ENCODE data around the gene AADACL2. TPM values are rescaled to one million over a fixed set of nuclear protein-coding genes. Genes with fewer than 3 reads are reported as not detected.

The AADACL2 gene
- total and polyA plus RNA-seq, 9 of the 15 experiments (the other 6 are each of a cell fraction or from before 2014, with no cell fraction given), result not detected

DNA sequence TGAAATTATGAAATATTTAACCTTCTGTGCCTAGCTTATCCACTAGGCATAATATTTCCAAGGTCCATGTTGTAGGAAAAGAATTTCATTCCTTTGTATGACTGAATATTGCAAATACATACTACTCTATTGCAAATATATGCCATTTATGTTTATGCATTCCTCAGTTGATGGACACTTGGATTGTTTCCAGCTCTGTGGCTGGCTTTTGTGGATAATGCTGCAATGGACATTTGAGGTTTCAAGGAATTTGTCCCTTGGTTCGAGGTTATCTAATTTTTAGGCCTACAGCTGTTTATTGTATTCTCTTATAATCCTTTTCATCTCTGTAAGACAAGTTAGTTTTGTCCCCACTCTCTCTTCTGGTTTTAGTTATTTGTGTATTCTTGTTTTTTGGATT lies 7.7 kb upstream of the AADACL2 start (continued):
- TF ChIP-seq BRF1 (IDR thresholded peaks at IDR 0.05; ENCODE audit: borderline replicate concordance, extremely low read depth, insufficient read length) (no peak), TEAD4 (IDR thresholded peaks at IDR 0.05; ENCODE audit: low read length) (peak; percentile 98), TEAD4 (CRISPR knock-in tag; IDR thresholded peaks at IDR 0.05; ENCODE audit: borderline replicate concordance) (no peak), CHD2 (IDR thresholded peaks at IDR 0.05; ENCODE audit: low read depth, low read length) (no peak), ZNF830 (CRISPR knock-in tag; IDR thresholded peaks at IDR 0.05) (no peak), SOX6 (IDR thresholded peaks at IDR 0.05) (peak; percentile 96), E2F6 (IDR thresholded peaks at IDR 0.05; ENCODE audit: borderline replicate concordance in 1 of 2, extremely low read depth in 1 of 2, insufficient read depth in 1 of 2, insufficient read length in 1 of 2, low read depth in 1 of 2, low read length in 1 of 2, poor library complexity in 1 of 2, severe bottlenecking in 1 of 2) (no peak), ZNF507 (tag; conservative IDR thresholded peaks at IDR 0.05) (peak; percentile 98)

DNA sequence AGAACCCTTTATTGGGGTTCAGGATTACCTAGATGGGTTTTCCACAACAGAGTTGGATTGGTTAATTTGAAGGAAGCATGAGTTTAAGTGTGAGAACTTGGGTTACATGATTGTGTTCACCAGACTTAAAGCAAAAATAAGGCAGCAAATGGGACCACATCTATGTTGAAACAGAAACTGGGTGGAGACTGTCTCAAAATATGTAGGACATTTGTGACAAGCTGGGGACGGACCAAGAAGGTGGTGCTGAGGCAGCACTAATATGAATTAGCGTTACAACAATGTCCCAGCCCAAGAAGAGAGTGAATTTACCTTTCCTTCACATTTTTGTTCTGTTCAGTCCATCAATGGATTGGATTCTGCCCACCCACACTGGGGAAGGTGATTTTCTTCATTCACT lies 866 bp upstream of the AADACL2 start:
- intact Hi-C loops (cut with micrococcal nuclease) (no loop called here), in situ Hi-C loops (cut with MboI) (no loop called here)
- H3K27ac ChIP-seq (ENCODE audit: extremely low read depth, low read depth, low read length), result no peak overlapping the region
- no peaks in the 10 kb centered on the region for H3K79me2 ChIP-seq (ENCODE audit: control insufficient read depth, insufficient read depth, low read length)
- no peak overlapping the region for H3K4me3 ChIP-seq
- CTCF ChIA-PET (ENCODE audit: low intra/inter-chr PET ratio), result no interaction called here
- H3K27me3 ChIP-seq (ENCODE audit: control insufficient read depth in 2 of 2, insufficient read depth in 2 of 2, low read length in 2 of 2), result no peaks in the 10 kb centered on the region
- peak overlapping the region; percentile 60 for H2AFZ ChIP-seq (ENCODE audit: low read depth, low read length)
- H3K9ac ChIP-seq (ENCODE audit: insufficient read depth in 1 of 2, low read depth in 2 of 2, low read length in 2 of 2), result no peak overlapping the region
- TF ChIP-seq ZNF398 (CRISPR knock-in tag; IDR thresholded peaks at IDR 0.05) (no peak), COPS2 (conservative IDR thresholded peaks at IDR 0.05) (no peak)
- no peaks in the 10 kb centered on the region for H3K9me3 ChIP-seq (replicated peaks; ENCODE audit: control insufficient read depth, insufficient read depth, low read depth, low read length)
- no peaks in the 10 kb centered on the region for H4K20me1 ChIP-seq (replicated peaks; ENCODE audit: control insufficient read depth, insufficient read depth, low read length)
- no peaks in the 10 kb centered on the region for H3K36me3 ChIP-seq (ENCODE audit: control insufficient read depth, insufficient read depth, low read length)
- BruUV-seq (replicated peaks), result no TSS peak
- H3K4me1 ChIP-seq (replicated peaks in 1 of 2; ENCODE audit: control insufficient read depth in 2 of 2, insufficient read depth in 2 of 2, low read length in 2 of 2), result no peaks in the 10 kb centered on the region; a peak in 1 of 5 replicates
- DNase-seq (ENCODE audit: extremely low read depth in 1 of 4, low spot score in 3 of 4), result no peak
- H3K9me1 ChIP-seq (ENCODE audit: control insufficient read depth, insufficient read depth, low read length), result no peaks in the 10 kb centered on the region
- 20% methylated on average over 2 of the region's 2 CpGs for WGBS (ENCODE audit: insufficient coverage, low coverage, missing lambda C conversion rate)
- no peak overlapping the region for H3K4me2 ChIP-seq (ENCODE audit: insufficient read depth, low read length)
- no peak; the same call in 2 of the 3 replicates for ATAC-seq
- no peak for FAIRE-seq
- POLR2A ChIA-PET, result interaction anchor here (0.6 kb wide), 1 partner anchor 272 kb away, joined by 3 read pairs; no protein-coding TSS in a partner anchor
